HG02981 (cell line): ENCODE results near the gene ZNF423.
A peak's percentile ranks its signal among the peaks of the same experiment; 100 is the strongest.

Experiments used
- ATAC-seq: cut with Tn5 transposase; IDR thresholded peaks from one replicate; pipeline ENCODE4 v1.9.1; 2021; ENCODE audit warnings: mild to moderate bottlenecking, moderate library complexity; ENCODE audit not compliant: unreplicated experiment

ZNF423 gene

GRCh38 chr16:49467540-49468372 lies 388.2 kb downstream of the ZNF423 start:
- no peak for ATAC-seq

GRCh38 chr16:49466881-49467280 lies 389.0 kb downstream of the ZNF423 start:
- no peak for ATAC-seq

GRCh38 chr16:49466529-49466831 lies 389.4 kb downstream of the ZNF423 start:
- no peak for ATAC-seq

GRCh38 chr16:49465661-49466528 lies 390.0 kb downstream of the ZNF423 start:
- ATAC-seq = no peak

GRCh38 chr16:49464877-49465504 lies 390.9 kb downstream of the ZNF423 start:
- no peak for ATAC-seq

- no peak for ATAC-seq
Measured at GRCh38 chr16:49464093-49464492, 391.8 kb downstream of the ZNF423 start.

- peak; percentile 93 for ATAC-seq
Measured at GRCh38 chr16:49463529-49463928, 392.4 kb downstream of the ZNF423 start.

GRCh38 chr16:49462989-49463371 lies 392.9 kb downstream of the ZNF423 start:
- peak; percentile 35 for ATAC-seq

GRCh38 chr16:49462362-49462988 lies 393.4 kb downstream of the ZNF423 start:
- no peak for ATAC-seq

- ATAC-seq = no peak
Measured at GRCh38 chr16:49461517-49461951, 394.4 kb downstream of the ZNF423 start.

GRCh38 chr16:49460786-49461470 lies 395.0 kb downstream of the ZNF423 start:
- no peak for ATAC-seq

GRCh38 chr16:49459953-49460735 lies 395.8 kb downstream of the ZNF423 start:
- ATAC-seq = no peak

- no peak for ATAC-seq
Measured at GRCh38 chr16:49458656-49459445, 397.1 kb downstream of the ZNF423 start.

- ATAC-seq = no peak
Measured at GRCh38 chr16:49458243-49458642, 397.7 kb downstream of the ZNF423 start.

GRCh38 chr16:49457196-49457595 lies 398.7 kb downstream of the ZNF423 start:
- ATAC-seq = no peak

GRCh38 chr16:49456763-49457162 lies 399.1 kb downstream of the ZNF423 start:
- no peak for ATAC-seq

GRCh38 chr16:49455991-49456745 lies 399.7 kb downstream of the ZNF423 start:
- ATAC-seq = no peak
